RWPE2 (cell line): ENCODE results near the gene WEE1.

Experiments used
- ATAC-seq: fragments of 200-7000 bp; cut with Tn5 transposase; 3 replicates; pipeline ENCODE4 v1.9.1; 2021; ENCODE audit warnings: low read depth
- DNase-seq: peaks from one replicate; pipeline ENCODE4 v3.0.0-alpha.2; 2020; ENCODE audit warnings: low spot score
- H3K27ac ChIP-seq: fragments of 450-650 bp; 2 replicates; pipeline ENCODE4 v1.5.1; 2017; ENCODE audit warnings: mild to moderate bottlenecking; ENCODE audit not compliant: poor library complexity, severe bottlenecking
- H3K27me3 ChIP-seq: fragments of 250-450 bp; sonication (Bioruptor Pico); 2 replicates; pipeline ENCODE4 v1.5.1; 2021; ENCODE audit warnings: mild to moderate bottlenecking, moderate library complexity; ENCODE audit not compliant: insufficient read depth, poor library complexity, severe bottlenecking
- H3K36me3 ChIP-seq: fragments of 250-450 bp; sonication (Bioruptor Pico); 2 replicates; pipeline ENCODE4 v1.5.1; 2020; ENCODE audit warnings: low read depth, mild to moderate bottlenecking, moderate library complexity
- H3K4me1 ChIP-seq: fragments of 250-450 bp; sonication (Bioruptor Pico); 2 replicates; pipeline ENCODE4 v1.5.1; 2021; ENCODE audit warnings: mild to moderate bottlenecking, moderate library complexity; ENCODE audit not compliant: insufficient read depth, poor library complexity, severe bottlenecking
- H3K4me3 ChIP-seq: fragments of 250-450 bp; sonication (Bioruptor Pico); 2 replicates; pipeline ENCODE4 v1.5.1; 2021; ENCODE audit warnings: mild to moderate bottlenecking, moderate library complexity; ENCODE audit not compliant: severe bottlenecking
- H3K9me3 ChIP-seq: fragments of 250-450 bp; sonication (Bioruptor Pico); 2 replicates; pipeline ENCODE4 v1.5.1; 2021; ENCODE audit warnings: mild to moderate bottlenecking, moderate library complexity; ENCODE audit not compliant: severe bottlenecking
- CTCF ChIP-seq: fragments of 450-650 bp; IDR thresholded peaks from one replicate; pipeline ENCODE4 v1.5.1; 2017; ENCODE audit warnings: mild to moderate bottlenecking, moderate library complexity; ENCODE audit not compliant: poor library complexity, severe bottlenecking

The WEE1 gene

GRCh38 chr11:9568854-9569587 lies 4.4 kb upstream of the WEE1 start:
- no peak overlapping the region for H3K4me3 ChIP-seq
- DNase-seq: no peak

GRCh38 chr11:9569588-9570164 lies 3.8 kb upstream of the WEE1 start:
- Histone ChIP-seq H3K9me3 (no peaks in the 10 kb centered on the region), H3K27me3 (no peaks in the 10 kb centered on the region), H3K4me3 (no peak overlapping the region), H3K4me1 (peaks cover 43% of the 10 kb centered on the region), H3K27ac (peak overlapping the region; percentile 97), H3K36me3 (peaks cover 2% of the 10 kb centered on the region)
- DNase-seq: no peak
- no peak for TF ChIP-seq CTCF
- no peak for ATAC-seq

More at GRCh38 chr11:9568854-9569587, 4.4 kb upstream of the WEE1 start:
- no peaks in the 10 kb centered on the region for H3K9me3 ChIP-seq
- H3K27me3 ChIP-seq: no peaks in the 10 kb centered on the region
- peak; percentile 53 for ATAC-seq
- peaks cover 43% of the 10 kb centered on the region for H3K4me1 ChIP-seq
- TF ChIP-seq CTCF: no peak
- peak overlapping the region; percentile 97 for H3K27ac ChIP-seq
- H3K36me3 ChIP-seq: no peaks in the 10 kb centered on the region

- H3K36me3 ChIP-seq: peaks cover 10% of the 10 kb centered on the region
- H3K9me3 ChIP-seq: no peaks in the 10 kb centered on the region
- no peak for DNase-seq
- peaks cover 39% of the 10 kb centered on the region for H3K4me1 ChIP-seq
- H3K27me3 ChIP-seq: no peaks in the 10 kb centered on the region
- H3K27ac ChIP-seq: peak overlapping the region; percentile 97
- H3K4me3 ChIP-seq: no peak overlapping the region
- ATAC-seq: no peak
- TF ChIP-seq CTCF: no peak
Measured at GRCh38 chr11:9570313-9571025, 3.0 kb upstream of the WEE1 start.

- Histone ChIP-seq H3K27ac (peak overlapping the region; percentile 97), H3K9me3 (no peaks in the 10 kb centered on the region), H3K4me3 (no peak overlapping the region), H3K4me1 (peaks cover 36% of the 10 kb centered on the region), H3K36me3 (peaks cover 18% of the 10 kb centered on the region), H3K27me3 (no peaks in the 10 kb centered on the region)
- no peak for ATAC-seq
- no peak for TF ChIP-seq CTCF
- DNase-seq: no peak
Measured at GRCh38 chr11:9571071-9571762, 2.3 kb upstream of the WEE1 start.
